ENCODE data around the gene SLC25A36. TPM values are rescaled to one million over a fixed set of nuclear protein-coding genes. Genes with fewer than 3 reads are reported as not detected.
"Not testable (repeated sequence)": the region's sequence is repeated elsewhere in the genome, so short reads cannot be mapped to it uniquely, and the experiment has no call there.

SLC25A36 gene
- polyA plus RNA-seq, 1 donor, result 72.8 TPM

GRCh38 chr3:140933109-140933508, 8.5 kb upstream of the SLC25A36 start:
- DNase-seq, result no peak

- DNase-seq, result no peak
Observed at GRCh38 chr3:140933552-140933951, 8.1 kb upstream of the SLC25A36 start.

- DNase-seq, result not testable (repeated sequence)
Observed at GRCh38 chr3:140939305-140939704, 2.3 kb upstream of the SLC25A36 start.

- no peak for DNase-seq
Observed at GRCh38 chr3:140941090-140941433, 574 bp upstream of the SLC25A36 start.

GRCh38 chr3:140942221-140943104, 827 bp downstream of the SLC25A36 start:
- peak; percentile 79 for DNase-seq

GRCh38 chr3:140943781-140944552, 2.3 kb downstream of the SLC25A36 start:
- no peak for DNase-seq

GRCh38 chr3:140948460-140949249, 7.0 kb downstream of the SLC25A36 start:
- no peak for DNase-seq

GRCh38 chr3:140950144-140950543, 8.5 kb downstream of the SLC25A36 start:
- no peak for DNase-seq

- DNase-seq, result no peak
Observed at GRCh38 chr3:140950863-140951262, 9.2 kb downstream of the SLC25A36 start.

GRCh38 chr3:140951750-140952149, 10.1 kb downstream of the SLC25A36 start:
- not testable (repeated sequence) for DNase-seq

- no peak for DNase-seq
Observed at GRCh38 chr3:140953028-140953960, 11.7 kb downstream of the SLC25A36 start.

GRCh38 chr3:140954576-140954975, 12.9 kb downstream of the SLC25A36 start:
- no peak for DNase-seq

- DNase-seq, result no peak
Observed at GRCh38 chr3:140955645-140956044, 14.0 kb downstream of the SLC25A36 start.

GRCh38 chr3:140956058-140956835, 14.6 kb downstream of the SLC25A36 start:
- DNase-seq, result no peak

- DNase-seq, result no peak
Observed at GRCh38 chr3:140972833-140973232, 31.2 kb downstream of the SLC25A36 start.

GRCh38 chr3:140974900-140975299, 33.3 kb downstream of the SLC25A36 start:
- DNase-seq, result no peak

- no peak for DNase-seq
Observed at GRCh38 chr3:140980663-140981062, 39.0 kb downstream of the SLC25A36 start.

GRCh38 chr3:140987792-140988191, 46.2 kb downstream of the SLC25A36 start:
- not testable (repeated sequence) for DNase-seq

GRCh38 chr3:140994316-140994715, 52.7 kb downstream of the SLC25A36 start:
- no peak for DNase-seq

- not testable (repeated sequence) for DNase-seq
Observed at GRCh38 chr3:140994861-140995260, 53.2 kb downstream of the SLC25A36 start.

- DNase-seq, result no peak
Observed at GRCh38 chr3:140995881-140996280, 54.2 kb downstream of the SLC25A36 start.

Data from hindlimb muscle (tissue), 1 donor.